Heart left ventricle (tissue), 16 donors: ENCODE data around the gene CHL1. TPM values are rescaled to one million over a fixed set of nuclear protein-coding genes. Genes with fewer than 3 reads are reported as not detected.

ENCODE experiments used
- ATAC-seq, 4 donors: fragments of 200-7000 bp; cut with Tn5 transposase; one replicate each; pipeline ENCODE4 v1.9.1; 2020 to 2022; ENCODE audit warnings: moderate library complexity in 4 of 4, mild to moderate bottlenecking in 3 of 4, moderate number of reproducible peaks in 1 of 4
- DNase-seq, 5 donors: peaks; one replicate each; pipeline ENCODE4 v3.0.0-alpha.2; 2020
- H3K27ac ChIP-seq, 12 donors: fragments of 200-600 bp; sonication (generic) in 4 of 12; one replicate each; pipeline versions ENCODE4 v1.5.0 to v1.8.0; 2016 to 2022; ENCODE audit warnings: mild to moderate bottlenecking in 2 of 12
- H3K27me3 ChIP-seq, 9 donors: fragments of 200-600 bp; sonication (generic) in 2 of 9; one replicate each; pipeline versions ENCODE4 v1.5.1 to v1.8.0; 2016 to 2022; ENCODE audit warnings: mild to moderate bottlenecking in 3 of 9
- H3K36me3 ChIP-seq, 9 donors: fragments of 200-600 bp; sonication (generic) in 2 of 9; one replicate each; pipeline versions ENCODE4 v1.5.0 to v1.8.0; 2018 to 2022; ENCODE audit warnings: mild to moderate bottlenecking in 2 of 9
- H3K4me1 ChIP-seq, 12 donors: fragments of 200-600 bp; sonication (generic) in 4 of 12; one replicate each; pipeline versions ENCODE4 v1.5.0 to v1.8.0; 2016 to 2022; ENCODE audit warnings: mild to moderate bottlenecking in 3 of 12
- H3K4me3 ChIP-seq, 12 donors: fragments of 200-600 bp; sonication (generic) in 4 of 12; one replicate each; pipeline versions ENCODE4 v1.5.0 to v1.8.0; 2017 to 2022; ENCODE audit warnings: mild to moderate bottlenecking in 9 of 12, moderate library complexity in 4 of 12
- H3K9me3 ChIP-seq, 12 donors: fragments of 200-600 bp; sonication (generic) in 4 of 12; one replicate each; pipeline versions ENCODE4 v1.5.0 to v1.8.0; 2016 to 2022; ENCODE audit warnings: mild to moderate bottlenecking in 1 of 12
- POLR2A ChIP-seq, 2 donors: fragments of 450-650 bp; IDR thresholded peaks; one replicate each; pipeline ENCODE4 v1.6.1; 2017; ENCODE audit warnings: antibody characterized with exemption in 2 of 2, mild to moderate bottlenecking in 2 of 2, moderate library complexity in 2 of 2
- WGBS, 4 donors: extraction: QIAGEN DNeasy Blood & Tissue Kit in 2 of 4; methylation state at CpG; one replicate each; pipeline versions ENCODE4 v1.1.5 to v1.1.7; 2013 to 2018; 5-methylcytosine and 5-hydroxymethylcytosine counted together
- intact Hi-C, 10 donors: fragments of 100-400 bp; cut with DNase I; formaldehyde crosslinking; loops; one replicate each; pipeline versions ENCODE4 v1.11.1 to v1.14.2; 2022
- long read RNA-seq, 3 donors: library from polyadenylated mRNA; unstranded; transcript quantifications; one replicate each; pipeline ENCODE4 v2.0.0, GENCODE V29; 2020 to 2021
- polyA plus RNA-seq, 2 donors: library from polyadenylated mRNA; stranded (reverse); fragments of 200-250 nt; gene quantifications; one replicate each; pipeline ENCODE4 v1.2.3, GENCODE V29; 2013
- total RNA-seq, 9 donors: library from RNA; depleted of rRNA in 2 of 9; stranded (reverse); fragments of >200 nt in 2 of 9; fragmentation: NEBNext Ultra II Directional in 3 of 9; extraction: Animal tissue kit (Norgen Biotek cat#: 25700) in 3 of 9; gene quantifications; one replicate each; pipeline versions ENCODE4 v1.1.0 to v1.2.4, GENCODE V29; 2016 to 2023
- TF ChIP-seq, protein P1 (sequence below), 12 donors: fragments of 200-600 bp; sonication (generic) in 4 of 12; IDR thresholded peaks; one replicate each; pipeline versions ENCODE4 v1.5.0 to v1.8.0; 2018 to 2022; ENCODE audit warnings: antibody characterized with exemption in 12 of 12, mild to moderate bottlenecking in 5 of 12
- donor health status: ischemic (EF 13 %, LVEDD 7.1; RV severe dilation, severe dysfunction).
- donor health status: healthy with polysubstance abuse.
- donor health status: DM: no; HTN: yes; CAD: no.
- donor health status: DM: no; HTN: no; CAD: no.
- donor health status: ischemic (EF 25% LVEDD 6.9; RV normal size, moderate dysfunction).
- donor health status: ischemic (EF 25% LVEDD 5.7; RV mildly dilated, moderate dysfunction).
- donor health status: healthy.
- donor health status: DM: yes; HTN: yes; CAD: no.
- donor health status: ischemic (EF 35%, LVEDD 5.7; RV mildly dilated, moderate dysfunction).
- donor health status: nonischemic (EF 11% LVEDD 7.7; RV severe dilation, severe dysfunction).
- donor health status: DM: yes; HTN: yes; CAD: no.
- donor health status: PGD.
- donor health status: ischemic (EF 29% LVEDD 5.4; RV normal size, mild dysfunction).
- donor health status: nonischemic (EF 23%, LVEDD 6.1; RV moderate dilation, normal function).

CHL1 gene
- total RNA-seq = 10 to 100 TPM in 2 of 9 donors, 1 to 10 TPM in 6, under 1 TPM in 1; 0.48 to 15.3 (median 5.2) TPM
- 1 to 10 TPM in 1 of 2 donors, under 1 TPM in 1; 0.96 to 1.3 TPM for polyA plus RNA-seq
- long read RNA-seq, donor 1, partial matches to known transcripts = 0 of 4 reads
- long read RNA-seq, donor 1, other reads (novel, unspliced or antisense) = 4 of 4 reads
- long read RNA-seq, donor 2, partial matches to known transcripts = 0 of 2 reads
- long read RNA-seq, donor 2, other reads (novel, unspliced or antisense) = 2 of 2 reads
- long read RNA-seq, donor 3 = 0 reads

- DNase-seq = peak in 1 of 5 donors; percentile 27
- H3K9me3 ChIP-seq = no peaks in the 10 kb centered on the region
- intact Hi-C loops = no loop called here
- peak in 3 of 4 donors; percentile 18 to 62 (median 30) for ATAC-seq
- peaks cover 8 to 69% (median 39%) of the 10 kb centered on the region in 9 donors for H3K27me3 ChIP-seq
- peaks cover 0 to 21% (median 12%) of the 10 kb centered on the region in 12 donors for H3K4me1 ChIP-seq
- H3K36me3 ChIP-seq = no peaks in the 10 kb centered on the region
- peak within 1 kb of the TSS in 2 of 12 donors; percentile 30 to 42 for H3K27ac ChIP-seq
- H3K4me3 ChIP-seq = peak within 1 kb of the TSS; percentile 34 to 59 (median 46)
- TF ChIP-seq, protein P1, sequence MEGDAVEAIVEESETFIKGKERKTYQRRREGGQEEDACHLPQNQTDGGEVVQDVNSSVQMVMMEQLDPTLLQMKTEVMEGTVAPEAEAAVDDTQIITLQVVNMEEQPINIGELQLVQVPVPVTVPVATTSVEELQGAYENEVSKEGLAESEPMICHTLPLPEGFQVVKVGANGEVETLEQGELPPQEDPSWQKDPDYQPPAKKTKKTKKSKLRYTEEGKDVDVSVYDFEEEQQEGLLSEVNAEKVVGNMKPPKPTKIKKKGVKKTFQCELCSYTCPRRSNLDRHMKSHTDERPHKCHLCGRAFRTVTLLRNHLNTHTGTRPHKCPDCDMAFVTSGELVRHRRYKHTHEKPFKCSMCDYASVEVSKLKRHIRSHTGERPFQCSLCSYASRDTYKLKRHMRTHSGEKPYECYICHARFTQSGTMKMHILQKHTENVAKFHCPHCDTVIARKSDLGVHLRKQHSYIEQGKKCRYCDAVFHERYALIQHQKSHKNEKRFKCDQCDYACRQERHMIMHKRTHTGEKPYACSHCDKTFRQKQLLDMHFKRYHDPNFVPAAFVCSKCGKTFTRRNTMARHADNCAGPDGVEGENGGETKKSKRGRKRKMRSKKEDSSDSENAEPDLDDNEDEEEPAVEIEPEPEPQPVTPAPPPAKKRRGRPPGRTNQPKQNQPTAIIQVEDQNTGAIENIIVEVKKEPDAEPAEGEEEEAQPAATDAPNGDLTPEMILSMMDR (IDR thresholded peaks at IDR 0.05) = no peak
- no peak for TF ChIP-seq POLR2A (IDR thresholded peaks at IDR 0.05)
- WGBS, 4 donors = 2 to 3% (median 2%) methylated on average over 57 to 64 of the region's 64 CpGs
Measured at GRCh38 chr3:196311-197148, at the start of gene CHL1. CHL1 (plus strand) TSS chr3:196763; CDS start chr3:319777, 123,014 bp downstream.

GRCh38 chr3:151614-152189, 44.9 kb upstream of the CHL1 start:
- Histone ChIP-seq H3K27me3 (no peaks in the 10 kb centered on the region), H3K27ac (no peak overlapping the region), H3K36me3 (no peaks in the 10 kb centered on the region), H3K4me3 (no peak overlapping the region), H3K9me3 (no peaks in the 10 kb centered on the region), H3K4me1 (no peaks in the 10 kb centered on the region)
- no peak for DNase-seq
- TF ChIP-seq, protein P1 (IDR thresholded peaks at IDR 0.05) = no peak
- no peak for TF ChIP-seq POLR2A (IDR thresholded peaks at IDR 0.05)
- ATAC-seq = no peak
- intact Hi-C loops = no loop called here
- 79 to 91% (median 84%) methylated on average over 2 of the region's 2 CpGs for WGBS, 4 donors

DNA sequence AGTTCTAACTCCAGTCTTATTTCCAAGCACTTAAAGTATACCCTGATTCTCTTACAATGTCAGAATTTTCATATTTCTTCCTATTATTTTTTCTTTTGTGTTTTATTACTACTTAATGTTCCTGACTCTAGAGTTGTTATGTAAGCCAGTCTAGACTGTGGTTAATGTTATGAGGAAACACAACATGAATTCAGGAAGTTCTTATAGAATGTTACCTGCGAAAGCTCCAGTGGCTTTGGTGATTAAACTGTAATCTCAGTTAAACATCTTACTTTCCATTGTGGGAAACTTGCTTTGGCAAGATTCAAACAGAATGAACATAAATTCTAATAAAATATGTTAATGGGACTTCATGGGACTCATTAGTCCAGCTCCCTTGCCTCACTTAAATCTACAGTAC, 36.6 kb upstream of the CHL1 start:
- ATAC-seq = no peak
- H3K27me3 ChIP-seq = peaks cover 0 to 3% (median 0%) of the 10 kb centered on the region in 9 donors

More for the DNA sequence above, 36.6 kb upstream of the CHL1 start:
- Histone ChIP-seq H3K4me1 (no peaks in the 10 kb centered on the region), H3K9me3 (no peaks in the 10 kb centered on the region), H3K36me3 (no peaks in the 10 kb centered on the region), H3K27ac (no peak overlapping the region), H3K4me3 (no peak overlapping the region)
- 68 to 78% (median 70%) methylated on average over 1 of the region's 1 CpG for WGBS, 4 donors
- intact Hi-C loops = no loop called here
- TF ChIP-seq, protein P1 (IDR thresholded peaks at IDR 0.05) = no peak
- TF ChIP-seq POLR2A (IDR thresholded peaks at IDR 0.05) = no peak
- no peak for DNase-seq
